Stimulated activated CD4-positive, alpha-beta T cell treated with anti-CD3 and anti-CD28 coated beads, Interleukin-15, amount 100 ng/mL, for 24 hours (primary cell): ENCODE measurements around the gene ALPK3.

Experiments
- DNase-seq: peaks from one replicate; pipeline ENCODE4 v3.0.0-alpha.2; 2020

Gene ALPK3

GRCh38 chr15:84798436-84798946 lies 18.7 kb upstream of the ALPK3 start:
- DNase-seq: no peak

GRCh38 chr15:84799511-84800187 lies 17.5 kb upstream of the ALPK3 start:
- DNase-seq: no peak

- DNase-seq: no peak
Observed at GRCh38 chr15:84800365-84800806, 16.8 kb upstream of the ALPK3 start.

- DNase-seq: no peak
Observed at GRCh38 chr15:84804005-84804900, 12.9 kb upstream of the ALPK3 start.

- no peak for DNase-seq
Observed at GRCh38 chr15:84805221-84805620, 11.9 kb upstream of the ALPK3 start.

GRCh38 chr15:84807228-84807627 lies 9.9 kb upstream of the ALPK3 start:
- DNase-seq: no peak

- no peak for DNase-seq
Observed at GRCh38 chr15:84810073-84810840, 6.9 kb upstream of the ALPK3 start.

- DNase-seq: no peak
Observed at GRCh38 chr15:84811151-84811550, 6.0 kb upstream of the ALPK3 start.

- no peak for DNase-seq
Observed at GRCh38 chr15:84811828-84812227, 5.3 kb upstream of the ALPK3 start.

GRCh38 chr15:84812842-84813241 lies 4.3 kb upstream of the ALPK3 start:
- no peak for DNase-seq

GRCh38 chr15:84813435-84813834 lies 3.7 kb upstream of the ALPK3 start:
- no peak for DNase-seq

GRCh38 chr15:84813931-84814330 lies 3.2 kb upstream of the ALPK3 start:
- no peak for DNase-seq

- no peak for DNase-seq
Observed at GRCh38 chr15:84814916-84815315, 2.2 kb upstream of the ALPK3 start.

- DNase-seq: no peak
Observed at GRCh38 chr15:84817466-84818081, 418 bp downstream of the ALPK3 start.

- DNase-seq: peak; percentile 27
Observed at GRCh38 chr15:84818261-84819131, 1.3 kb downstream of the ALPK3 start.

- no peak for DNase-seq
Observed at GRCh38 chr15:84819291-84819768, 2.2 kb downstream of the ALPK3 start.

GRCh38 chr15:84819791-84820190 lies 2.6 kb downstream of the ALPK3 start:
- DNase-seq: no peak

- DNase-seq: no peak
Observed at GRCh38 chr15:84821501-84822021, 4.4 kb downstream of the ALPK3 start.

- DNase-seq: no peak
Observed at GRCh38 chr15:84822653-84823281, 5.6 kb downstream of the ALPK3 start.

- DNase-seq: no peak
Observed at GRCh38 chr15:84823282-84823878, 6.2 kb downstream of the ALPK3 start.
